KMS-11 (cell line): ENCODE results near the gene NPY4R.
"Not testable (repeated sequence)": the region's sequence is repeated elsewhere in the genome, so short reads cannot be mapped to it uniquely, and the experiment has no call there.

Experiments used
- H2AFZ ChIP-seq: fragments of 200-600 bp; sonication (generic); 2 replicates; pipeline ENCODE4 v1.6.1; 2016; ENCODE audit warnings: antibody characterized with exemption, mixed run types, low read depth
- H3K27ac ChIP-seq: fragments of 200-600 bp; sonication (generic); 2 replicates; pipeline ENCODE4 v1.6.1; 2016; ENCODE audit warnings: mild to moderate bottlenecking, mixed run types
- H3K27me3 ChIP-seq: fragments of 200-600 bp; sonication (generic); 2 replicates; pipeline ENCODE4 v1.6.1; 2017; ENCODE audit warnings: mild to moderate bottlenecking, low read depth, mixed run types, moderate library complexity; ENCODE audit not compliant: insufficient read depth
- H3K36me3 ChIP-seq: fragments of 200-600 bp; sonication (generic); 2 replicates; pipeline ENCODE4 v1.6.1; 2017; ENCODE audit warnings: mild to moderate bottlenecking, mixed run types; ENCODE audit not compliant: insufficient read depth
- H3K4me1 ChIP-seq: fragments of 200-600 bp; sonication (generic); 2 replicates; pipeline ENCODE4 v1.6.1; 2016; ENCODE audit warnings: mild to moderate bottlenecking, low read depth, mixed run types; ENCODE audit not compliant: poor library complexity, severe bottlenecking
- H3K4me2 ChIP-seq: fragments of 200-600 bp; sonication (generic); 2 replicates; pipeline ENCODE4 v1.7.0; 2016; ENCODE audit warnings: mild to moderate bottlenecking, mixed run types
- H3K4me3 ChIP-seq: fragments of 200-600 bp; sonication (generic); IDR thresholded peaks from 2 replicates; pipeline ENCODE4 v1.6.1; 2017; ENCODE audit warnings: low read depth, low read length, mixed read lengths; ENCODE audit not compliant: insufficient read depth
- H3K79me2 ChIP-seq: fragments of 200-600 bp; sonication (generic); 2 replicates; pipeline ENCODE4 v1.6.1; 2016; ENCODE audit warnings: low read depth, mixed run types; ENCODE audit not compliant: insufficient read depth
- H3K9ac ChIP-seq: fragments of 200-600 bp; sonication (generic); 2 replicates; pipeline ENCODE4 v1.6.1; 2016; ENCODE audit warnings: mild to moderate bottlenecking, mixed run types
- H4K20me1 ChIP-seq: fragments of 200-600 bp; sonication (generic); 2 replicates; pipeline ENCODE4 v1.6.1; 2016; ENCODE audit warnings: mild to moderate bottlenecking, mixed run types; ENCODE audit not compliant: insufficient read depth

NPY4R gene

GRCh38 chr10:46442706-46443275 lies 23.0 kb downstream of the NPY4R start:
- not testable (repeated sequence) for H3K4me2 ChIP-seq, H3K79me2 ChIP-seq, H3K36me3 ChIP-seq, H3K4me3 ChIP-seq, H3K27me3 ChIP-seq, H4K20me1 ChIP-seq, H2AFZ ChIP-seq, H3K4me1 ChIP-seq, H3K9ac ChIP-seq, H3K27ac ChIP-seq

- H2AFZ ChIP-seq, H4K20me1 ChIP-seq, H3K27me3 ChIP-seq, H3K4me2 ChIP-seq, H3K4me1 ChIP-seq, H3K79me2 ChIP-seq, H3K27ac ChIP-seq, H3K9ac ChIP-seq, H3K36me3 ChIP-seq, H3K4me3 ChIP-seq: not testable (repeated sequence)
These were observed 23.9 kb downstream of the NPY4R start for GRCh38 chr10:46441837-46442278.

GRCh38 chr10:46440942-46441341 lies 24.8 kb downstream of the NPY4R start:
- not testable (repeated sequence) for H4K20me1 ChIP-seq, H3K27me3 ChIP-seq, H2AFZ ChIP-seq, H3K79me2 ChIP-seq, H3K27ac ChIP-seq, H3K4me3 ChIP-seq, H3K4me2 ChIP-seq, H3K4me1 ChIP-seq, H3K9ac ChIP-seq, H3K36me3 ChIP-seq

GRCh38 chr10:46423550-46423949 lies 42.2 kb downstream of the NPY4R start:
- not testable (repeated sequence) for H3K4me3 ChIP-seq, H3K27me3 ChIP-seq, H3K36me3 ChIP-seq, H3K9ac ChIP-seq, H3K79me2 ChIP-seq, H3K4me2 ChIP-seq, H4K20me1 ChIP-seq, H3K27ac ChIP-seq, H2AFZ ChIP-seq, H3K4me1 ChIP-seq

- not testable (repeated sequence) for H3K4me2 ChIP-seq, H3K4me1 ChIP-seq, H3K9ac ChIP-seq, H3K36me3 ChIP-seq, H3K27me3 ChIP-seq, H3K4me3 ChIP-seq, H4K20me1 ChIP-seq, H2AFZ ChIP-seq, H3K27ac ChIP-seq, H3K79me2 ChIP-seq
These were observed 46.0 kb downstream of the NPY4R start for GRCh38 chr10:46419570-46420379.

- not testable (repeated sequence) for H3K4me2 ChIP-seq, H3K4me1 ChIP-seq, H3K4me3 ChIP-seq, H3K27ac ChIP-seq, H3K36me3 ChIP-seq, H4K20me1 ChIP-seq, H3K27me3 ChIP-seq, H2AFZ ChIP-seq, H3K9ac ChIP-seq, H3K79me2 ChIP-seq
These were observed 47.5 kb downstream of the NPY4R start for GRCh38 chr10:46418283-46418682.

GRCh38 chr10:46415291-46415690 lies 50.5 kb downstream of the NPY4R start:
- H3K36me3 ChIP-seq, H3K4me3 ChIP-seq, H3K79me2 ChIP-seq, H3K4me1 ChIP-seq, H3K4me2 ChIP-seq, H4K20me1 ChIP-seq, H2AFZ ChIP-seq, H3K27ac ChIP-seq, H3K27me3 ChIP-seq, H3K9ac ChIP-seq: not testable (repeated sequence)

- not testable (repeated sequence) for H3K4me2 ChIP-seq, H3K9ac ChIP-seq, H3K27me3 ChIP-seq, H3K36me3 ChIP-seq, H2AFZ ChIP-seq, H4K20me1 ChIP-seq, H3K4me1 ChIP-seq, H3K4me3 ChIP-seq, H3K79me2 ChIP-seq, H3K27ac ChIP-seq
These were observed 53.1 kb downstream of the NPY4R start for GRCh38 chr10:46412665-46413064.

- not testable (repeated sequence) for H3K27me3 ChIP-seq, H3K4me1 ChIP-seq, H3K79me2 ChIP-seq, H3K4me2 ChIP-seq, H3K27ac ChIP-seq, H4K20me1 ChIP-seq, H3K36me3 ChIP-seq, H3K4me3 ChIP-seq, H3K9ac ChIP-seq, H2AFZ ChIP-seq
These were observed 54.6 kb downstream of the NPY4R start for GRCh38 chr10:46411123-46411522.
